Measurements from ENCODE around the gene ZFP91.

GRCh38 chr11:58609723-58610122 is 30.9 kb downstream of the ZFP91 start:
- TF ChIP-seq, protein P1, sequence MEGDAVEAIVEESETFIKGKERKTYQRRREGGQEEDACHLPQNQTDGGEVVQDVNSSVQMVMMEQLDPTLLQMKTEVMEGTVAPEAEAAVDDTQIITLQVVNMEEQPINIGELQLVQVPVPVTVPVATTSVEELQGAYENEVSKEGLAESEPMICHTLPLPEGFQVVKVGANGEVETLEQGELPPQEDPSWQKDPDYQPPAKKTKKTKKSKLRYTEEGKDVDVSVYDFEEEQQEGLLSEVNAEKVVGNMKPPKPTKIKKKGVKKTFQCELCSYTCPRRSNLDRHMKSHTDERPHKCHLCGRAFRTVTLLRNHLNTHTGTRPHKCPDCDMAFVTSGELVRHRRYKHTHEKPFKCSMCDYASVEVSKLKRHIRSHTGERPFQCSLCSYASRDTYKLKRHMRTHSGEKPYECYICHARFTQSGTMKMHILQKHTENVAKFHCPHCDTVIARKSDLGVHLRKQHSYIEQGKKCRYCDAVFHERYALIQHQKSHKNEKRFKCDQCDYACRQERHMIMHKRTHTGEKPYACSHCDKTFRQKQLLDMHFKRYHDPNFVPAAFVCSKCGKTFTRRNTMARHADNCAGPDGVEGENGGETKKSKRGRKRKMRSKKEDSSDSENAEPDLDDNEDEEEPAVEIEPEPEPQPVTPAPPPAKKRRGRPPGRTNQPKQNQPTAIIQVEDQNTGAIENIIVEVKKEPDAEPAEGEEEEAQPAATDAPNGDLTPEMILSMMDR (IDR thresholded peaks at IDR 0.05): no peak
- TF ChIP-seq TP53 (CRISPR knock-in tag; IDR thresholded peaks at IDR 0.05) (no peak), POLR2AphosphoS2 (conservative IDR thresholded peaks at IDR 0.05; ENCODE audit: low read length) (no peak), E2F6 (IDR thresholded peaks at IDR 0.05; ENCODE audit: borderline replicate concordance, low read depth) (no peak), ELK1 (IDR thresholded peaks at IDR 0.05; ENCODE audit: low read depth, low read length) (no peak), FOSL2 (IDR thresholded peaks at IDR 0.05) (no peak), FOSL2 (CRISPR knock-in tag; IDR thresholded peaks at IDR 0.05) (no peak), HMGXB4 (CRISPR knock-in tag; IDR thresholded peaks at IDR 0.05; ENCODE audit: borderline replicate concordance) (no peak), PBX3 (IDR thresholded peaks at IDR 0.05) (no peak), CEBPB (IDR thresholded peaks at IDR 0.05) (no peak), RFX5 (IDR thresholded peaks at IDR 0.05) (no peak)
